B cell (primary cell): ENCODE data around the gene EMX1. TPM values are rescaled to one million over a fixed set of nuclear protein-coding genes. Genes with fewer than 3 reads are reported as not detected.

ENCODE experiments used
- ATAC-seq: fragments of 200-7000 bp; cut with Tn5 transposase; one replicate; pipeline ENCODE4 v1.10.0; 2021; ENCODE audit warnings: low read depth, mild to moderate bottlenecking, moderate number of reproducible peaks, moderate library complexity
- CTCF ChIA-PET: fragments of 350-600 bp; sonication (Branson Sonifier 250); formaldehyde crosslinking; loops from one replicate; lab custom pipeline; 2021; ENCODE audit warnings: antibody characterized with exemption, inconsistent platforms; lab: Charles Lee
- POLR2A ChIA-PET: fragments of 350-600 bp; sonication (Branson Sonifier 250); formaldehyde crosslinking; loops from one replicate; lab custom pipeline; 2021; ENCODE audit warnings: antibody characterized with exemption; lab: Charles Lee
- DNase-seq: peaks from one replicate; pipeline ENCODE4 v3.0.0; 2013
- H2AFZ ChIP-seq: 2 replicates; pipeline ENCODE4 v1.6.1; 2012; ENCODE audit warnings: mild to moderate bottlenecking, low read depth, low read length; ENCODE audit not compliant: insufficient read depth, poor library complexity, severe bottlenecking
- H3K27ac ChIP-seq, 2 donors: 1 replicate in 1 of 2; 2 replicates in 1 of 2; pipeline ENCODE4 v1.5.1; 2012 to 2013; ENCODE audit warnings: low read length in 2 of 2, mild to moderate bottlenecking in 2 of 2, moderate library complexity in 1 of 2
- H3K27me3 ChIP-seq, 4 experiments: fragments of 200-600 bp in 1 of 4; sonication (generic) in 1 of 4; replicated peaks in 1 of 4; 1 replicate in 2 of 4; 2 replicates in 2 of 4; pipeline versions ENCODE4 v1.6.1 to v1.7.0; 2013 to 2016; ENCODE audit warnings: low read length in 3 of 4, mild to moderate bottlenecking in 2 of 4, mixed read lengths in 1 of 4, moderate library complexity in 1 of 4; ENCODE audit not compliant: insufficient read depth in 4 of 4, control insufficient read depth in 3 of 4; ENCODE audit errors: control extremely low read depth in 1 of 4
- H3K36me3 ChIP-seq, 2 experiments: replicated peaks in 1 of 2; 1 replicate in 1 of 2; 2 replicates in 1 of 2; pipeline versions ENCODE4 v1.6.1 to v1.7.1; 2013; ENCODE audit warnings: low read length in 1 of 2; ENCODE audit not compliant: insufficient read depth in 2 of 2, control insufficient read depth in 1 of 2; ENCODE audit errors: control extremely low read depth in 1 of 2, extremely low read depth in 1 of 2
- H3K4me1 ChIP-seq, 2 donors: fragments of 200-600 bp in 1 of 2; sonication (generic) in 1 of 2; 1 replicate in 1 of 2; 2 replicates in 1 of 2; pipeline versions ENCODE4 v1.5.1 to v1.6.1; 2013 to 2017; ENCODE audit warnings: low read length in 2 of 2; ENCODE audit not compliant: control insufficient read depth in 2 of 2, insufficient read depth in 2 of 2
- H3K4me2 ChIP-seq: replicated peaks from 2 replicates; pipeline ENCODE3; 2012; ENCODE audit warnings: mild to moderate bottlenecking, low read depth, low read length; ENCODE audit not compliant: poor library complexity, severe bottlenecking
- H3K4me3 ChIP-seq, 5 experiments: fragments of 200-600 bp in 1 of 5; sonication (generic) in 1 of 5; 1 replicate in 3 of 5; 2 replicates in 2 of 5; pipeline versions ENCODE4 v1.5.1 to v1.7.0; 2011 to 2016; ENCODE audit warnings: low read length in 4 of 5, mild to moderate bottlenecking in 4 of 5, low read depth in 2 of 5, control low read depth in 1 of 5, moderate library complexity in 1 of 5; ENCODE audit not compliant: insufficient read depth in 1 of 5; ENCODE audit errors: control extremely low read depth in 1 of 5, extremely low read depth in 1 of 5
- H3K79me2 ChIP-seq: fragments of 200-600 bp; sonication (generic); one replicate; pipeline ENCODE4 v1.6.0; 2016; ENCODE audit warnings: low read length; ENCODE audit not compliant: control insufficient read depth, insufficient read depth
- H3K9ac ChIP-seq: fragments of 200-600 bp; sonication (generic); 2 replicates; pipeline ENCODE4 v1.6.1; 2017; ENCODE audit warnings: mild to moderate bottlenecking, low read length, moderate library complexity
- H3K9me3 ChIP-seq, 3 donors: one replicate each; pipeline versions ENCODE4 v1.6.1 to v1.7.1; 2013; ENCODE audit warnings: low read length in 2 of 3; ENCODE audit not compliant: control insufficient read depth in 2 of 3, insufficient read depth in 1 of 3; ENCODE audit errors: control extremely low read depth in 1 of 3
- H4K20me1 ChIP-seq: 2 replicates; pipeline ENCODE4 v1.6.0; 2012; ENCODE audit warnings: mild to moderate bottlenecking, low read length; ENCODE audit not compliant: insufficient read depth, control insufficient read depth, poor library complexity, severe bottlenecking
- H3K27ac Mint-ChIP-seq: one replicate; pipeline ENCODE4 v1.8.0; 2021; ENCODE audit warnings: mixed read lengths
- H3K27me3 Mint-ChIP-seq: one replicate; pipeline ENCODE4 v1.8.0; 2021; ENCODE audit warnings: mixed read lengths
- H3K4me1 Mint-ChIP-seq: one replicate; pipeline ENCODE4 v1.8.0; 2021; ENCODE audit warnings: mixed read lengths
- H3K4me3 Mint-ChIP-seq: one replicate; pipeline ENCODE4 v1.8.0; 2021; ENCODE audit warnings: mixed read lengths
- H3K9me3 Mint-ChIP-seq: one replicate; pipeline ENCODE4 v1.8.0; 2022; ENCODE audit warnings: mixed read lengths; ENCODE audit not compliant: insufficient read depth
- EZH2 ChIP-seq: IDR thresholded peaks from 2 replicates; pipeline ENCODE4 v1.6.1; 2012; ENCODE audit warnings: borderline replicate concordance, low read depth, mild to moderate bottlenecking, moderate library complexity, low read length; ENCODE audit not compliant: insufficient read depth, poor library complexity, severe bottlenecking
- WGBS: methylation state at CpG from one replicate; pipeline ENCODE4 v1.1.5; 2013; ENCODE audit warnings: missing lambda C conversion rate; ENCODE audit not compliant: insufficient coverage; 5-methylcytosine and 5-hydroxymethylcytosine counted together
- intact Hi-C: fragments of 100-400 bp; cut with micrococcal nuclease; formaldehyde crosslinking; loops from one replicate; pipeline ENCODE4 v1.10.0; 2022
- polyA plus RNA-seq: library from polyadenylated mRNA; depleted of rRNA; stranded (reverse); fragments of >200 nt; gene quantifications from 2 replicates; pipeline ENCODE4 v1.2.3, GENCODE V29; 2012
- total RNA-seq, 2 donors: library from RNA; stranded (reverse); fragments of 120-200 nt in 1 of 2; gene quantifications; 1 replicate in 1 of 2; 2 replicates in 1 of 2; pipeline versions ENCODE4 v1.2.3 to v1.2.4, GENCODE V29; 2013 to 2022
- TF ChIP-seq, protein P1 (sequence below): fragments of 200-600 bp; IDR thresholded peaks from one replicate; pipeline ENCODE4 v1.8.0; 2022; ENCODE audit warnings: antibody characterized with exemption, mild to moderate bottlenecking

EMX1 gene
- total and polyA plus RNA-seq, 2 donors (not counting 1 experiment from before 2014, with no cell fraction given) = not detected

DNA sequence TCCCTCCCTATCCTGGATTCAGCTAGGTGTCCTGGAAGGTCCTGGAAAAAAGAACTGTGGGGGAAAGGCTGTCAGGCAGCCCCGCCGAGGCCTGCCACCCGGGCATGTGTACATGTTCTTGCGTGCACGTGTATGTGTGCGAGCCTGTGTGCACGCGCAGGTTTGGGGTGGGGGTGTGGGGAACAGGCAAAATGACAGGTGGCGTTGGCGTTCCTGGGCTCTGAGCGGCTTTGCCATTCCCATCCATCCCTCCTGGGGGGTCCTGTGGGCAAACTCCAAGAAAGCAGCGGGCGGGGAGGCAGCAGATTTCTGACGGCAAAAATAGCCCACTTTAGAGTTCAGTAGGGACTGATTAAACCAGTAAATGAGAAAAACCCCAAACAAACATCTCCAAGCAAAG, 35.6 kb downstream of the EMX1 start:
- no peak overlapping the region for H3K4me3 Mint-ChIP-seq

DNA sequence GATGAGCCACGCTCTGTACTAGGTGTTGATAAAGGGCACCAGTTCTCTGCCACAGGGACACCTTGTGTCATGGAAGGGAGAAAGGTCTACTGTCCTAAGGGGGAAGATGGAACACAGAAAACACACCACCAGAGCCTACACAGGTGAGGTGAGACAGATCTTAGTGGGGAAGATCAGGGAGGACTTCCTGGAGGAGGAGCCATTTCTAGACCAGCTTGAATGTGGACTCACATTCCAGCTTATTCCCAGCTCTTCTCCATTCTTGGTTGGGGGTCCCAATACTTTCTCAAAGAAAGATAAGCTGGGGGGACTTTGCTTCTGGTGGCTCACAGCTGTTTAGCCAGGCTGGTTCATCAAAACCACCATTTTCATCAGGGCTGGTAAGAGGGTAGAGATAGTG, 36.2 kb downstream of the EMX1 start:
- intact Hi-C loops = no loop called here
- H3K4me3 Mint-ChIP-seq = no peak overlapping the region
- no peak for TF ChIP-seq EZH2
- TF ChIP-seq, protein P1, sequence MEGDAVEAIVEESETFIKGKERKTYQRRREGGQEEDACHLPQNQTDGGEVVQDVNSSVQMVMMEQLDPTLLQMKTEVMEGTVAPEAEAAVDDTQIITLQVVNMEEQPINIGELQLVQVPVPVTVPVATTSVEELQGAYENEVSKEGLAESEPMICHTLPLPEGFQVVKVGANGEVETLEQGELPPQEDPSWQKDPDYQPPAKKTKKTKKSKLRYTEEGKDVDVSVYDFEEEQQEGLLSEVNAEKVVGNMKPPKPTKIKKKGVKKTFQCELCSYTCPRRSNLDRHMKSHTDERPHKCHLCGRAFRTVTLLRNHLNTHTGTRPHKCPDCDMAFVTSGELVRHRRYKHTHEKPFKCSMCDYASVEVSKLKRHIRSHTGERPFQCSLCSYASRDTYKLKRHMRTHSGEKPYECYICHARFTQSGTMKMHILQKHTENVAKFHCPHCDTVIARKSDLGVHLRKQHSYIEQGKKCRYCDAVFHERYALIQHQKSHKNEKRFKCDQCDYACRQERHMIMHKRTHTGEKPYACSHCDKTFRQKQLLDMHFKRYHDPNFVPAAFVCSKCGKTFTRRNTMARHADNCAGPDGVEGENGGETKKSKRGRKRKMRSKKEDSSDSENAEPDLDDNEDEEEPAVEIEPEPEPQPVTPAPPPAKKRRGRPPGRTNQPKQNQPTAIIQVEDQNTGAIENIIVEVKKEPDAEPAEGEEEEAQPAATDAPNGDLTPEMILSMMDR = no peak
- Histone ChIP-seq H4K20me1 (no peaks in the 10 kb centered on the region), H3K79me2 (no peaks in the 10 kb centered on the region), H3K4me2 (no peak overlapping the region), H3K9ac (no peak overlapping the region), H3K27ac (no peak overlapping the region), H3K36me3 (no peaks in the 10 kb centered on the region), H3K4me3 (no peak overlapping the region), H3K9me3 (no peaks in the 10 kb centered on the region), H3K4me1 (peaks cover 0 to 3% of the 10 kb centered on the region in 2 donors), H3K27me3 (no peaks in the 10 kb centered on the region), H2AFZ (no peak overlapping the region)
- ATAC-seq (no peak), DNase-seq (no peak)
- H3K9me3 Mint-ChIP-seq = no peaks in the 10 kb centered on the region
- CTCF ChIA-PET = interaction anchor here (1.2 kb wide), 1 partner anchor 224 kb away, joined by 3 read pairs; no protein-coding TSS in a partner anchor
- POLR2A ChIA-PET = no interaction called here
- H3K27ac Mint-ChIP-seq = no peak overlapping the region
- WGBS = no CpG with 5 or more reads among the region's 1 CpG
- no peaks in the 10 kb centered on the region for H3K27me3 Mint-ChIP-seq
- no peaks in the 10 kb centered on the region for H3K4me1 Mint-ChIP-seq

More for the DNA sequence above, 35.6 kb downstream of the EMX1 start:
- TF ChIP-seq, protein P1 = no peak
- no peak for TF ChIP-seq EZH2
- H3K27me3 ChIP-seq = no peaks in the 10 kb centered on the region
- Mint-ChIP-seq H3K9me3 (no peaks in the 10 kb centered on the region), H3K4me1 (no peaks in the 10 kb centered on the region), H3K27ac (no peak overlapping the region), H3K27me3 (no peaks in the 10 kb centered on the region)
- DNase-seq (no peak), ATAC-seq (no peak)
- CTCF ChIA-PET = interaction anchor here (1.2 kb wide), 1 partner anchor 224 kb away, joined by 3 read pairs; no protein-coding TSS in a partner anchor
- no peak overlapping the region for H2AFZ ChIP-seq
- no peaks in the 10 kb centered on the region for H3K79me2 ChIP-seq
- H3K4me1 ChIP-seq = peaks cover 0 to 3% of the 10 kb centered on the region in 2 donors
- POLR2A ChIA-PET = interaction anchor here (0.6 kb wide), 1 partner anchor 1692 kb away, joined by 3 read pairs; no protein-coding TSS in a partner anchor
- intact Hi-C loops = no loop called here
- H3K27ac ChIP-seq = no peak overlapping the region
- WGBS = 100% methylated on average over 8 of the region's 14 CpGs
- no peaks in the 10 kb centered on the region for H3K9me3 ChIP-seq
- H3K4me3 ChIP-seq = no peak overlapping the region
- no peaks in the 10 kb centered on the region for H3K36me3 ChIP-seq
- H4K20me1 ChIP-seq = no peaks in the 10 kb centered on the region
- H3K9ac ChIP-seq = no peak overlapping the region
- H3K4me2 ChIP-seq = no peak overlapping the region
